Sigmoid colon (tissue), 7 donors: Measurements from ENCODE around the gene NDUFAF3. TPM values are rescaled to one million over a fixed set of nuclear protein-coding genes. Genes with fewer than 3 reads are reported as not detected.
A peak's percentile ranks its signal among the peaks of the same experiment; 100 is the strongest.

ENCODE experiments used
- DNase-seq: peaks from one replicate; pipeline ENCODE4 v3.0.0-alpha.2; 2019
- H3K27ac ChIP-seq, 4 donors: fragments of 200-600 bp; sonication (generic); one replicate each; pipeline ENCODE4 v1.5.1; 2016 to 2019; ENCODE audit warnings: mild to moderate bottlenecking in 1 of 4
- H3K27me3 ChIP-seq, 3 donors: fragments of 200-600 bp; sonication (generic); one replicate each; pipeline ENCODE4 v1.5.1; 2019; ENCODE audit warnings: mild to moderate bottlenecking in 1 of 3
- H3K36me3 ChIP-seq, 4 donors: fragments of 200-600 bp; sonication (generic); one replicate each; pipeline ENCODE4 v1.5.1; 2016 to 2019
- H3K4me1 ChIP-seq, 4 donors: fragments of 200-600 bp; sonication (generic); one replicate each; pipeline ENCODE4 v1.5.1; 2017 to 2019
- H3K4me3 ChIP-seq, 4 donors: fragments of 200-600 bp; sonication (generic); one replicate each; pipeline ENCODE4 v1.5.1; 2017 to 2019; ENCODE audit warnings: mild to moderate bottlenecking in 2 of 4, moderate library complexity in 1 of 4
- H3K9me3 ChIP-seq, 4 donors: fragments of 200-600 bp in 3 of 4; sonication (generic) in 3 of 4; one replicate each; pipeline versions ENCODE4 v1.5.1 to v1.6.1; 2013 to 2019
- CTCF ChIP-seq, 4 experiments: fragments of 450-650 bp in 3 of 4; fragments of 200-600 bp in 1 of 4; IDR thresholded peaks; one replicate each; pipeline ENCODE4 v1.5.1; 2016 to 2019; ENCODE audit warnings: antibody characterized with exemption in 4 of 4, mild to moderate bottlenecking in 3 of 4, moderate library complexity in 2 of 4
- EP300 ChIP-seq, 4 donors: sonication (generic); formaldehyde crosslinking; IDR thresholded peaks; one replicate each; pipeline ENCODE4 v1.6.1; 2017; ENCODE audit warnings: antibody characterized with exemption in 4 of 4
- POLR2A ChIP-seq, 2 donors: fragments of 450-650 bp; IDR thresholded peaks; one replicate each; pipeline ENCODE4 v1.6.1; 2016; ENCODE audit warnings: antibody characterized with exemption in 2 of 2, mild to moderate bottlenecking in 2 of 2, moderate library complexity in 2 of 2
- POLR2AphosphoS5 ChIP-seq, 4 donors: sonication (generic); formaldehyde crosslinking; IDR thresholded peaks; one replicate each; pipeline ENCODE4 v1.6.1; 2017; ENCODE audit warnings: antibody characterized with exemption in 4 of 4
- WGBS, 2 donors: extraction: QIAGEN DNeasy Blood & Tissue Kit; methylation state at CpG; one replicate each; pipeline ENCODE4 v1.1.7; 2013; 5-methylcytosine and 5-hydroxymethylcytosine counted together
- intact Hi-C: fragments of 100-400 bp; cut with DNase I; formaldehyde crosslinking; loops from one replicate; pipeline ENCODE4 v1.15.1; 2023
- polyA plus RNA-seq, 3 donors: library from polyadenylated mRNA; stranded (reverse); fragments of 200-250 nt; gene quantifications; one replicate each; pipeline ENCODE4 v1.2.3, GENCODE V29; 2013
- total RNA-seq, 4 donors: library from RNA; depleted of rRNA; stranded (reverse); fragments of >200 nt; gene quantifications; one replicate each; pipeline ENCODE4 v1.1.0, GENCODE V29; 2016
- donor health status: healthy with polysubstance abuse.
- donor health status: Bipolar disorder and iron deficiency.
- donor health status: healthy.

The NDUFAF3 gene
- total and polyA plus RNA-seq, 7 donors, result 62.8 to 116 (median 83.1) TPM

GRCh38 chr3:49013738-49014660 lies 7.9 kb upstream of the NDUFAF3 start:
- no peak overlapping the region for H3K4me3 ChIP-seq
- H3K9me3 ChIP-seq, result no peaks in the 10 kb centered on the region
- H3K36me3 ChIP-seq, result peaks cover 0 to 53% (median 34%) of the 10 kb centered on the region in 4 donors
- WGBS, 2 donors, result 83 to 86% methylated on average over 24 of the region's 24 CpGs
- DNase-seq, result no peak
- intact Hi-C loops, result no loop called here
- H3K27me3 ChIP-seq, result no peaks in the 10 kb centered on the region
- no peak overlapping the region for H3K27ac ChIP-seq
- TF ChIP-seq CTCF (IDR thresholded peaks at IDR 0.05) (peak in 3 of 4 experiments; percentile 31 to 38 (median 33)), EP300 (IDR thresholded peaks at IDR 0.05) (no peak)
- peaks cover 0 to 40% (median 29%) of the 10 kb centered on the region in 4 donors for H3K4me1 ChIP-seq

- TF ChIP-seq POLR2AphosphoS5 (IDR thresholded peaks at IDR 0.05) (no peak), POLR2A (IDR thresholded peaks at IDR 0.05) (no peak), EP300 (IDR thresholded peaks at IDR 0.05) (no peak), CTCF (IDR thresholded peaks at IDR 0.05) (no peak)
- Histone ChIP-seq H3K4me3 (no peak overlapping the region), H3K9me3 (no peaks in the 10 kb centered on the region), H3K27ac (no peak overlapping the region), H3K27me3 (no peaks in the 10 kb centered on the region), H3K4me1 (peaks cover 0 to 46% (median 37%) of the 10 kb centered on the region in 4 donors), H3K36me3 (peaks cover 0 to 53% (median 34%) of the 10 kb centered on the region in 4 donors)
- intact Hi-C loops, result no loop called here
- peak; percentile 67 for DNase-seq
- 86 to 87% methylated on average over 8 of the region's 8 CpGs for WGBS, 2 donors
Measured at GRCh38 chr3:49015072-49015471, 6.8 kb upstream of the NDUFAF3 start.

DNA sequence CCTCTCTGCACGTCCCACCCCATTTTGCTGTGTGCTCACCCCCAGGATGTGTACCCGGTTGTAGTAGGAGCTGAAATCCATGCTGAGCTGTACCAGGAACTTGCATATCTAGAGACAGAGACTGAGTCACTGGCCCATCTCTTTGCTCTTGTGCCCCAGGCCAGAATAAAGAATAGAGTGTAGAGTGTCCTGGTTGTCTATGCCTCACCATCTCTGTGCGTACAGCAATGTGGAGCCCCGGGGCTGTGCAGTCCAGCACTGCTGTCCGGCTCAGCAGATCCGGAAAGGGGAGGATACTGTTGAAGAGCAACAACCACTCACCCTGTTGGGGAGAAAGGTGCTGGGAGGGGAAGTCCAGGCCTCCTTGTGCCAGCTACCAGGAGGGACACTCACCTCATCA lies 6.2 kb upstream of the NDUFAF3 start:
- H3K36me3 ChIP-seq, result peaks cover 0 to 53% (median 34%) of the 10 kb centered on the region in 4 donors
- 85 to 90% methylated on average over 6 of the region's 6 CpGs for WGBS, 2 donors
- peaks cover 0 to 53% (median 44%) of the 10 kb centered on the region in 4 donors for H3K4me1 ChIP-seq
- intact Hi-C loops, result no loop called here
- no peaks in the 10 kb centered on the region for H3K9me3 ChIP-seq
- no peak overlapping the region for H3K4me3 ChIP-seq
- TF ChIP-seq CTCF (IDR thresholded peaks at IDR 0.05), result no peak
- no peak for TF ChIP-seq EP300 (IDR thresholded peaks at IDR 0.05)
- no peak for TF ChIP-seq POLR2A (IDR thresholded peaks at IDR 0.05)
- TF ChIP-seq POLR2AphosphoS5 (IDR thresholded peaks at IDR 0.05), result no peak
- H3K27ac ChIP-seq, result no peak overlapping the region
- H3K27me3 ChIP-seq, result no peaks in the 10 kb centered on the region
- no peak for DNase-seq

DNA sequence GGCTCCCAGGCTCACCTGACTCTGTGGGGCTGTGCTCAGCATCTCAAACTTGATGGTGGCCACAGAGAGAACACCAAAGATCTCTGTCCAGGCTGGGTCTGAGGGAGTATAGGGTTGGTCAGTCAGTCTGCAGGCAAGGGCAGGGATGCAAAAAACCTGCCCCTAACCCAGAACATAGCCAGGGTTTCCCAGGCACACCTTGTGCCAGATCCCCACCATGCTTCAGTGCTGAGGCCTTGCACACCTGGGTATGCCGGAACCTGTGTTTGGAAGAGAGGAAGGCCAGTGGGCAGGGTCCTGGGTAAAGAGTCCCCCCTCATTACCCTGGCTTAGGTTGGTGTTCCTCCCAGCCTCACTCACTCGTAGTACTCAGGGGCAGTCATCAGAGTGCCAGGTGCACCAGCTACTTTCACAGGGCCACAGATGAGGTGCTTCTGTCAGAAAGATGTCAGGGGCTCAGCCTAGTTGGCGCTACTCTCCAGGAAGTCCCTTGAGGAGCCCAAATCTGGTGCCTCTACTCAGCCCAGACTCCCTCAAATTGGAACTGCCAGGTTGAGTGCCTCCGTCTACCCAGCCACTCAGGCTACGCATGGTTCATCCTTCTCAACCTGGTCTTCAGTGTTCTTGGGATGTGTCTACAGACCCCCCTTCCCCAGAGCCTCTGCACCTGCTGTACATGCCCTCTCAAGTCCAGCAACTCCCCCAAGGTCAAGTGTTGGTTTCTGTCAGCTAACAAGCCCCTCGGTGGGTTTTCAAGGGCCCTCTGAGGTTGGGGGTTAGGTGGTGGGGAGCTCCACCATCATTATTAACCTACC lies 5.3 kb upstream of the NDUFAF3 start:
- Histone ChIP-seq H3K27ac (no peak overlapping the region), H3K36me3 (peaks cover 0 to 48% (median 34%) of the 10 kb centered on the region in 4 donors), H3K9me3 (no peaks in the 10 kb centered on the region), H3K27me3 (no peaks in the 10 kb centered on the region), H3K4me1 (peaks cover 0 to 56% (median 44%) of the 10 kb centered on the region in 4 donors), H3K4me3 (no peak overlapping the region)
- TF ChIP-seq EP300 (IDR thresholded peaks at IDR 0.05), result no peak
- peak in 1 of 4 donors; percentile 2 for TF ChIP-seq POLR2AphosphoS5 (IDR thresholded peaks at IDR 0.05)
- no peak for TF ChIP-seq POLR2A (IDR thresholded peaks at IDR 0.05)
- no peak for TF ChIP-seq CTCF (IDR thresholded peaks at IDR 0.05)
- no peak for DNase-seq
- intact Hi-C loops, result no loop called here
- 84 to 86% methylated on average over 6 of the region's 6 CpGs for WGBS, 2 donors
